Measurements from ENCODE around the gene OSGEPL1. TPM values are rescaled to one million over a fixed set of nuclear protein-coding genes. Genes with fewer than 3 reads are reported as not detected.

The OSGEPL1 gene, protein sequence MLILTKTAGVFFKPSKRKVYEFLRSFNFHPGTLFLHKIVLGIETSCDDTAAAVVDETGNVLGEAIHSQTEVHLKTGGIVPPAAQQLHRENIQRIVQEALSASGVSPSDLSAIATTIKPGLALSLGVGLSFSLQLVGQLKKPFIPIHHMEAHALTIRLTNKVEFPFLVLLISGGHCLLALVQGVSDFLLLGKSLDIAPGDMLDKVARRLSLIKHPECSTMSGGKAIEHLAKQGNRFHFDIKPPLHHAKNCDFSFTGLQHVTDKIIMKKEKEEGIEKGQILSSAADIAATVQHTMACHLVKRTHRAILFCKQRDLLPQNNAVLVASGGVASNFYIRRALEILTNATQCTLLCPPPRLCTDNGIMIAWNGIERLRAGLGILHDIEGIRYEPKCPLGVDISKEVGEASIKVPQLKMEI
- total RNA-seq: 9.7 and 11.6 TPM in 2 replicates

DNA sequence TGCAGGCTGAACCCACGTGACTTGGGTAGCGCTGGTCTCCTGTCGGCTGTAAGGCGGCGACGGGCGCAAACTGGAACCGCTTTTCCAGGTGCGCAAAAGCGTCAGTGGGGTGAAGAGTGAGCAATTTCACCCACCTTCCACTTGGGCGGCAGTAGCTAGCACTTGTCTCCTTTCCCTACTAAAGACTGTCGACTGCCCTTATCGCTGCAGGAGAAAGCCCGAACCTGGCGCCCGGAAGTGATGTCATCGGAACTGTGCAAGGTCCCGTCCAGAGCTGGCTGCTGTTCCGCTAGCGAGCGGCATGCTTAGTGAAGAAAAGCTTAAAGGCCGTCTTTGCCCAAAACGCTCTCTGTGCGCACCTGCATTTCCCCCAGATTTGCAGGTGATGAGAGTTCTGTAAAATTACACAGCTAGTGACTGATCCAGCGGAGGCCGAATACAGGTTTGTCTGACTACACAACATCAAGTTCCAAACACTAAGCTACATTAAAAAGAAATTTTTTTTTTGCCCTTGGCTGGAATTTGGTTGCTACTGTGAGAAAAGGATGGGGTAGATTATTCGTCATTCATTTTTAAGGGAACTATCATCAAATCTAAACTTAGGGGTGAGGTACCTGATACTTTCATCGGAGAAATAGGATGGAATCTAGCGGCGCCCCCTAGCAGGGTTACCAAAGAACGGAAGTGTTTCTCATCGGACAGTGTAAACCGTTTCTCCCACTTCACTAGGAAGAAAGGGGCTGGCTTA is at the start of gene OSGEPL1:
Gene OSGEPL1, minus strand, starts transcription at position 242 of the 748 bp plus-strand sequence. CDS start 1,152 bp downstream, outside the sequence.
- peaks cover 12% of the 10 kb centered on the region for H3K4me1 Mint-ChIP-seq (ENCODE audit: low read depth)
- H3K27ac Mint-ChIP-seq: peak within 1 kb of the TSS; percentile 97
- H3K36me3 Mint-ChIP-seq (ENCODE audit: low read depth): peaks cover 19% of the 10 kb centered on the region
- intact Hi-C loops (cut with micrococcal nuclease): loop anchor here (1.0 to 5.0 kb wide), 5 partner anchors 22 to 555 kb away; partner anchors contain the start of genes ANKAR, ASNSD1, HIBCH and ORMDL1
- H3K27me3 Mint-ChIP-seq (ENCODE audit: low read depth): no peaks in the 10 kb centered on the region
- DNase-seq (ENCODE audit: low spot score): peak; percentile 90
- no peaks in the 10 kb centered on the region for H3K9me3 Mint-ChIP-seq
- H3K4me3 Mint-ChIP-seq (ENCODE audit: low read depth): peak within 1 kb of the TSS; percentile 92

DNA sequence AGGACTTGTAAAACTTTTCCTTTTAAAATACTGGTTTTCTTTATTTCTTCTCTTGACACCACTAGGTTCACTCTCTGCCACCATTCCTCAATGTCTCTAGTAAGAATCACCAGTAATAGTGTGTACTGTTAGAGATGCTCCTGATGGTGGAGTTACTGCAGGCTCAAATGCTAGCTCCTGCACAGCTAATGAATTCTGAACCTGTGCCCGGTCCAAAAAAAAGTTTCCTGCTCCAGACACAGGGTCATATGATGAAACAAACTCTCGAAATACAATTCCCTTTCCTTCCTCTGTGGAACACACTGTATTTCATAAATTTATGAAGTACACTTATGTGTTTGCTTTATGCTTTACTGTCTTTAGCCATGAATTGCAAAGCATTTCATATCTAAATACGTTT is 40.8 kb upstream of the OSGEPL1 start:
- H3K27ac Mint-ChIP-seq: no peak overlapping the region
- H3K4me1 Mint-ChIP-seq (ENCODE audit: low read depth): peaks cover 10% of the 10 kb centered on the region
- no peaks in the 10 kb centered on the region for H3K9me3 Mint-ChIP-seq
- peaks cover 33% of the 10 kb centered on the region for H3K36me3 Mint-ChIP-seq (ENCODE audit: low read depth)
- DNase-seq (ENCODE audit: low spot score): no peak
- intact Hi-C loops (cut with micrococcal nuclease): no loop called here
- no peak overlapping the region for H3K4me3 Mint-ChIP-seq (ENCODE audit: low read depth)
- H3K27me3 Mint-ChIP-seq (ENCODE audit: low read depth): no peaks in the 10 kb centered on the region

DNA sequence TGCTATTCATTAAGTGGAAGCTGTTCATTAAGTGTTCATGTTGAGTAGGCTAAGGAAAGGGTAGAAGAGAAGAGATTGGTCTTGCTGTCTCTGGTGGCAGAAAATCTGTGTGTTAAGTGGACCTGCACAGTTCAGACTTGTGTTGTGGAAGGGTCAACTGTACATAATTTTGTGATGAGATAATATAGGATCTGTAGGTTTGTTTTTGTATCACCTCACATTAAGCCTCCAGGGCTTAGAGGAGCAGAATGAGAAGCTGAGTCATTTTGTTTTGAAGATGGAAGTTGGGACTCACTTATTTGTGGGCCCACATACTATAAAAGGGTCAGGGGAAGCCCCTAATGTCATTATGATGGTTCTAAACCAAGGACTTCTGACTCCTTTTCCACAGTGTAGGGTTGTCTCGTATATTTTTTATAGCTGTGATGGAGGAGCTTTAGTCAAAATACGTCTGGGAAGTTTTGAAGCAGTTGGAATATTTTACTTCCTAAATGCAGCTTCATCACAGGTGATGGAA is 39.9 kb upstream of the OSGEPL1 start:
- Mint-ChIP-seq H3K36me3 (ENCODE audit: low read depth) (peaks cover 38% of the 10 kb centered on the region), H3K9me3 (no peaks in the 10 kb centered on the region), H3K4me3 (ENCODE audit: low read depth) (no peak overlapping the region), H3K4me1 (ENCODE audit: low read depth) (peaks cover 11% of the 10 kb centered on the region), H3K27me3 (ENCODE audit: low read depth) (no peaks in the 10 kb centered on the region), H3K27ac (no peak overlapping the region)
- intact Hi-C loops (cut with micrococcal nuclease): no loop called here
- DNase-seq (ENCODE audit: low spot score): no peak

GRCh38 chr2:189799531-189799930 is 36.9 kb upstream of the OSGEPL1 start:
- H3K27ac Mint-ChIP-seq: no peak overlapping the region
- peaks cover 14% of the 10 kb centered on the region for H3K4me1 Mint-ChIP-seq (ENCODE audit: low read depth)
- DNase-seq (ENCODE audit: low spot score): no peak
- H3K36me3 Mint-ChIP-seq (ENCODE audit: low read depth): peaks cover 38% of the 10 kb centered on the region
- no peaks in the 10 kb centered on the region for H3K27me3 Mint-ChIP-seq (ENCODE audit: low read depth)
- no peaks in the 10 kb centered on the region for H3K9me3 Mint-ChIP-seq
- intact Hi-C loops (cut with micrococcal nuclease): loop anchor here (5.0 kb wide), 1 partner anchor 268 kb away; no protein-coding TSS in a partner anchor
- H3K4me3 Mint-ChIP-seq (ENCODE audit: low read depth): no peak overlapping the region

GRCh38 chr2:189799030-189799331 is 36.4 kb upstream of the OSGEPL1 start:
- H3K27ac Mint-ChIP-seq: no peak overlapping the region
- peaks cover 43% of the 10 kb centered on the region for H3K36me3 Mint-ChIP-seq (ENCODE audit: low read depth)
- H3K9me3 Mint-ChIP-seq: no peaks in the 10 kb centered on the region
- no peak for DNase-seq (ENCODE audit: low spot score)
- intact Hi-C loops (cut with micrococcal nuclease): loop anchor here (5.0 kb wide), 1 partner anchor 268 kb away; no protein-coding TSS in a partner anchor
- H3K27me3 Mint-ChIP-seq (ENCODE audit: low read depth): no peaks in the 10 kb centered on the region
- no peak overlapping the region for H3K4me3 Mint-ChIP-seq (ENCODE audit: low read depth)
- H3K4me1 Mint-ChIP-seq (ENCODE audit: low read depth): peaks cover 14% of the 10 kb centered on the region

DNA sequence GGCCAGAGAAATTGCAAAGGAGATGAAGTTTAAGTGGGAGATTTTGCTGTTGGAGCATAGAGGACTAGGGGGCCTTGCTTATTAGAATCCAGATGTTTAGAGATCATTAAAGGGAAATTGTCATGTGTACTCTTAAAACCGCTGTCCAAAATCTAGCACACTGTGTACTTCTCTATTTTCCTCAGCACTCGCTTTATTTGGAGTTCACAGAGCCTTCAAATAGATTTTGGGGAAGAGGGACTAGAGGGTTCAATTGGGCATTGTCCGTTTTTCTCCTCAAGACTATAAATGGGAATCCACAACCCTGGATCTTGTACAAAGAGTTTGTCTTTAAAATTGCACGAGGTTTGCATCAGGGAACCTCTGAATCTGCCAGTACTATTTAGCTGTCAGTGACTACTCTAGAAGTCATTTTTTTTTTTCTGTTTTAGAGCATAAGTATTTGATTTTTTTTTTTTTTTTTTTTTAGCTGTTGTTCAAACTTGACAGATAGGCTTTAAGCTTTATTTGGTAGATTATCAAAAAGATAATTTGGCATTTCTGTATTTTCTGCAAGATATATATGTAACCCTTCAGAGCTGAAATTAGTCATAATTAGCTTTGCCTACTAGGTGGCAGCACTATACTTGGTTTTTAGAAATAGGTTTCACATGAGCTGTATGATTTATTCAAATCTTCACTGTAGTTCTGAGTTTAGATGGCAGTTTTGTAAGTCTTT is 35.9 kb upstream of the OSGEPL1 start:
- H3K4me1 Mint-ChIP-seq (ENCODE audit: low read depth): peaks cover 14% of the 10 kb centered on the region
- intact Hi-C loops (cut with micrococcal nuclease): loop anchor here (5.0 kb wide), 1 partner anchor 269 kb away; no protein-coding TSS in a partner anchor
- peaks cover 43% of the 10 kb centered on the region for H3K36me3 Mint-ChIP-seq (ENCODE audit: low read depth)
- no peak for DNase-seq (ENCODE audit: low spot score)
- no peaks in the 10 kb centered on the region for H3K27me3 Mint-ChIP-seq (ENCODE audit: low read depth)
- no peak overlapping the region for H3K4me3 Mint-ChIP-seq (ENCODE audit: low read depth)
- H3K9me3 Mint-ChIP-seq: no peaks in the 10 kb centered on the region
- no peak overlapping the region for H3K27ac Mint-ChIP-seq

- H3K4me1 Mint-ChIP-seq (ENCODE audit: low read depth): peaks cover 14% of the 10 kb centered on the region
- no peaks in the 10 kb centered on the region for H3K9me3 Mint-ChIP-seq
- no peak overlapping the region for H3K27ac Mint-ChIP-seq
- DNase-seq (ENCODE audit: low spot score): no peak
- H3K4me3 Mint-ChIP-seq (ENCODE audit: low read depth): no peak overlapping the region
- H3K36me3 Mint-ChIP-seq (ENCODE audit: low read depth): peaks cover 49% of the 10 kb centered on the region
- no peaks in the 10 kb centered on the region for H3K27me3 Mint-ChIP-seq (ENCODE audit: low read depth)
- intact Hi-C loops (cut with micrococcal nuclease): loop anchor here (5.0 kb wide), 1 partner anchor 269 kb away; no protein-coding TSS in a partner anchor
These were observed 35.3 kb upstream of the OSGEPL1 start for GRCh38 chr2:189797902-189798301.

GRCh38 chr2:189794310-189794709 is 31.7 kb upstream of the OSGEPL1 start:
- Mint-ChIP-seq H3K9me3 (no peaks in the 10 kb centered on the region), H3K27ac (no peak overlapping the region), H3K36me3 (ENCODE audit: low read depth) (peaks cover 50% of the 10 kb centered on the region), H3K4me1 (ENCODE audit: low read depth) (peaks cover 17% of the 10 kb centered on the region), H3K4me3 (ENCODE audit: low read depth) (no peak overlapping the region), H3K27me3 (ENCODE audit: low read depth) (no peaks in the 10 kb centered on the region)
- no peak for DNase-seq (ENCODE audit: low spot score)
- intact Hi-C loops (cut with micrococcal nuclease): no loop called here

DNA sequence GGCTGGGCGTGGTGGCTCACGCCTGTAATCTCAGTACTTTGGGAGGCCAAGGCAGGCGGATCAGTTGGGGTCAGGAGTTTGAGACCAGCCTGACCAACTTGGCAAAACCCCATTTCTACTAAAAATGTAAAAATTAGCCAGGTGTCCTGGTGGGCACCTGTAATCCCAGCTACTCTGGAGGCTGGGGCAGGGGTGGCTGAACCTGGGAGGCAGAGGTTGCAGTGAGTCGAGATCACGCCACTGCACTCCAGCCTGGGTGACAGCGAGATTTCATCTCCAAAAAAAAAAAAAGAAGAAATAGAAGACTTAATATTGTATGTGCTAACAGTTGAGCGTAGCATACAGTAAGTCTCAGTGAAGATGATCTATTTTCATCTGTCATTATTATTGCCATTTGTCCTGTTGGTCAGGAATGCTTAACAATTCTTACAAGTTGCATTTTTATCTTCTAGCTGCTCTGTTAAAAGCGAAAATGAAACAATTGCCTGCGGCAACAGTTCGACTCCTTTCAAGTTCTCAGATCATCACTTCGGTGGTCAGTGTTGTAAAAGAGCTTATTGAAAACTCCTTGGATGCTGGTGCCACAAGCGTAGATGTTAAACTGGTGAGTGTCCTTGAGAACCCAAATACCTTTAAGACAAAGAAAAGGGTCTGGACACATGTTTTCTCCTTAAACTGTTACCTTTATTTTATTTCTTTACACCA is 28.9 kb upstream of the OSGEPL1 start:
- H3K27ac Mint-ChIP-seq: no peak overlapping the region
- no peak overlapping the region for H3K4me3 Mint-ChIP-seq (ENCODE audit: low read depth)
- DNase-seq (ENCODE audit: low spot score): no peak

DNA sequence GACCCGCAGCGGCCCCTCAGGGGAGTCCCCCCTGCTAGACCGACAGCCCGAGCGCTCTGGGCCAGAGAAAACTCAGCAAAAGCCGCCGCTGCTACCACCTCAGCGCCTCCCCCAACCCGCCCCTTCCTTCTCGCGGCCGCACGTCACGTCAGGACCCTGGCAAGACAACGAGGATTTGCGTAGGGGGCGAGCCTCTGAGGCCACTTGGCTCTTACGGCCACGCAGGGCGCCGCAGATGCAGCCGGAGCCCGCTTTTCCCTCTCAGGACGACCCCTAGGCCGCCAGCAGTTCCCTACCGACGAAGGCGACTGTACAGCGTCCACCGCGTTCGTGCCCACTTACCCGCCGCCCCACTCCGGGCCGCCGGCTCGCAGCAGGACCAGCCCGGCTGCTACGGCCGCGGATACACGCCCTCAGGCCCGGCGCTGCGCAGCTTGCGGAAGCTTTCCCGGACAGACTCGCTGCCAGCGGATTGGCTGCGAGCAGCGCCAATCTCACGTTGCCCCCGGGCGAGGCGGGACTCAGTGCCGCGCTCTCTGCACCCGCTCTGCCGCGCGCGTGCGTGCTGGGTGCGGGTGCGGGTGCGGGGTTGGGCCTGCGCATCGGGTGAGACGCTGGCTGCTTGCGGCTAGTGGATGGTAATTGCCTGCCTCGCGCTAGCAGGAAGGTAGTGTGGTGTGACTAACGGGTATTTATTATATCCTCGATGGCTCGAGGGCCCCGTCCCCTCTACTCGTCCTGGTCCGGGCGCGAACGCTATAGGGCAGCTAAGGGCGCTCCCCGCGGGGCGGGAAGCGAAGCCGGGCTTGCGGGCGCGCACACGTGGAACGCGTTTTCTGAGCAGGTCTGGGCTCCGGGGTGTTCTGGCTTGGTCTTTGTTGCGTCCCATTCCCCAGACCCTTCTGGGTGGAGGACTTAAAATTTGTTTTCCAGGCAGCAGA is 21.6 kb upstream of the OSGEPL1 start, which contains the start of the genes ORMDL1 and PMS1:
Gene ORMDL1, minus strand, starts transcription at position 413 of the 941 bp plus-strand sequence. CDS start 1,744 bp downstream, outside the sequence.
Gene PMS1, plus strand, starts transcription at position 524 of the 941 bp plus-strand sequence. CDS start 7,360 bp downstream, outside the sequence.
- peak within 1 kb of the TSS; percentile 90 for H3K27ac Mint-ChIP-seq
- H3K4me1 Mint-ChIP-seq (ENCODE audit: low read depth): peaks cover 45% of the 10 kb centered on the region
- peak within 1 kb of the TSS; percentile 90 for H3K4me3 Mint-ChIP-seq (ENCODE audit: low read depth)
- H3K27me3 Mint-ChIP-seq (ENCODE audit: low read depth): no peaks in the 10 kb centered on the region
- no peaks in the 10 kb centered on the region for H3K9me3 Mint-ChIP-seq
- intact Hi-C loops (cut with micrococcal nuclease): loop anchor here (1.0 to 10.0 kb wide), 6 partner anchors 22 to 751 kb away; partner anchors contain the start of genes ASNSD1, MFSD6, NEMP2 and OSGEPL1
- peak; percentile 94 for DNase-seq (ENCODE audit: low spot score)
- H3K36me3 Mint-ChIP-seq (ENCODE audit: low read depth): peaks cover 59% of the 10 kb centered on the region

More for the DNA sequence above, 28.9 kb upstream of the OSGEPL1 start:
- Mint-ChIP-seq H3K36me3 (ENCODE audit: low read depth) (peaks cover 46% of the 10 kb centered on the region), H3K9me3 (no peaks in the 10 kb centered on the region), H3K4me1 (ENCODE audit: low read depth) (peaks cover 24% of the 10 kb centered on the region), H3K27me3 (ENCODE audit: low read depth) (no peaks in the 10 kb centered on the region)
- intact Hi-C loops (cut with micrococcal nuclease): no loop called here

DNA sequence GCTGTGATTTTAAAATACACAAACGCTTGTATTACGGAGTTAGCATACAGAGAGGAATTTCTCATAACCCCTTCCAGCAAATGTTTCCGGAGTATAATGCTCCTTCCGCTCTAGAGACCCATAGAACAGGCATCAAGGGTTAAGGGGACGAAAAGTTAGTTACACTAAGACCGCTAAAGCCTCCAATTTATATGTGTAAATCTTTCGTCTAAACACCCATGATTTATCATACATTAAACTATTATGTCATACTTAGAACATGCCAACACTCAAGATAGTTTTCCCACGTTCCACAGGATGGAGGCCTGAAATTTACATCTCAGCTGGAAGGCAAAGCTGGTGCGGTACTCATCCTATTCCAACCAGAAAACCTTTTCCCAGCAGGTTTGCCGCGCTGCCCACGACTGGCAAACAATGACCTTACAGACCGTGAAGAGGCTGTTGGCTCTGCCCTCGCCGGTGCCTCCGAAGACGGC is 20.9 kb upstream of the OSGEPL1 start:
- Mint-ChIP-seq H3K4me3 (ENCODE audit: low read depth) (peak overlapping the region; percentile 90), H3K27ac (peak overlapping the region; percentile 90), H3K9me3 (no peaks in the 10 kb centered on the region), H3K36me3 (ENCODE audit: low read depth) (peaks cover 66% of the 10 kb centered on the region), H3K4me1 (ENCODE audit: low read depth) (peaks cover 45% of the 10 kb centered on the region), H3K27me3 (ENCODE audit: low read depth) (no peaks in the 10 kb centered on the region)
- intact Hi-C loops (cut with micrococcal nuclease): loop anchor here (10.0 kb wide), 2 partner anchors 621 to 751 kb away; partner anchors contain the start of genes MFSD6 and NEMP2
- no peak for DNase-seq (ENCODE audit: low spot score)
